Measurements from ENCODE around the gene IGLON5.

IGLON5 gene

GRCh38 chr19:51311351-51312257 is at the start of gene IGLON5:
IGLON5 (plus strand) TSS chr19:51311644; CDS start chr19:51311848, 204 bp downstream.
- no peak within 1 kb of the TSS for H3K4me3 ChIP-seq (ENCODE audit: low read length)
- no peak for TF ChIP-seq ZNF274 (IDR thresholded peaks at IDR 0.05; ENCODE audit: low read depth, low read length)

- no peak overlapping the region for H3K4me3 ChIP-seq (ENCODE audit: low read length)
- no peak for TF ChIP-seq ZNF274 (IDR thresholded peaks at IDR 0.05; ENCODE audit: low read depth, low read length)
Measured at GRCh38 chr19:51263808-51264207, 47.6 kb upstream of the IGLON5 start.

- no peak for TF ChIP-seq ZNF274 (IDR thresholded peaks at IDR 0.05; ENCODE audit: low read depth, low read length)
- no peak overlapping the region for H3K4me3 ChIP-seq (ENCODE audit: low read length)
Measured at GRCh38 chr19:51271067-51271466, 40.4 kb upstream of the IGLON5 start.

GRCh38 chr19:51272183-51272810 is 39.1 kb upstream of the IGLON5 start:
- no peak overlapping the region for H3K4me3 ChIP-seq (ENCODE audit: low read length)
- TF ChIP-seq ZNF274 (IDR thresholded peaks at IDR 0.05; ENCODE audit: low read depth, low read length): no peak

GRCh38 chr19:51274049-51274770 is 37.2 kb upstream of the IGLON5 start:
- TF ChIP-seq ZNF274 (IDR thresholded peaks at IDR 0.05; ENCODE audit: low read depth, low read length): no peak
- H3K4me3 ChIP-seq (ENCODE audit: low read length): no peak overlapping the region

- TF ChIP-seq ZNF274 (IDR thresholded peaks at IDR 0.05; ENCODE audit: low read depth, low read length): no peak
- H3K4me3 ChIP-seq (ENCODE audit: low read length): no peak overlapping the region
Measured at GRCh38 chr19:51277112-51277511, 34.3 kb upstream of the IGLON5 start.

GRCh38 chr19:51282335-51282734 is 29.1 kb upstream of the IGLON5 start:
- TF ChIP-seq ZNF274 (IDR thresholded peaks at IDR 0.05; ENCODE audit: low read depth, low read length): no peak
- H3K4me3 ChIP-seq (ENCODE audit: low read length): no peak overlapping the region

- no peak overlapping the region for H3K4me3 ChIP-seq (ENCODE audit: low read length)
- no peak for TF ChIP-seq ZNF274 (IDR thresholded peaks at IDR 0.05; ENCODE audit: low read depth, low read length)
Measured at GRCh38 chr19:51285682-51286081, 25.8 kb upstream of the IGLON5 start.

- H3K4me3 ChIP-seq (ENCODE audit: low read length): no peak overlapping the region
- no peak for TF ChIP-seq ZNF274 (IDR thresholded peaks at IDR 0.05; ENCODE audit: low read depth, low read length)
Measured at GRCh38 chr19:51289635-51290034, 21.8 kb upstream of the IGLON5 start.

- no peak overlapping the region for H3K4me3 ChIP-seq (ENCODE audit: low read length)
- TF ChIP-seq ZNF274 (IDR thresholded peaks at IDR 0.05; ENCODE audit: low read depth, low read length): no peak
Measured at GRCh38 chr19:51292971-51293370, 18.5 kb upstream of the IGLON5 start.

GRCh38 chr19:51293571-51294210 is 17.8 kb upstream of the IGLON5 start:
- no peak for TF ChIP-seq ZNF274 (IDR thresholded peaks at IDR 0.05; ENCODE audit: low read depth, low read length)
- H3K4me3 ChIP-seq (ENCODE audit: low read length): no peak overlapping the region

GRCh38 chr19:51294211-51294976 is 17.1 kb upstream of the IGLON5 start:
- no peak for TF ChIP-seq ZNF274 (IDR thresholded peaks at IDR 0.05; ENCODE audit: low read depth, low read length)
- no peak overlapping the region for H3K4me3 ChIP-seq (ENCODE audit: low read length)

- H3K4me3 ChIP-seq (ENCODE audit: low read length): no peak overlapping the region
- TF ChIP-seq ZNF274 (IDR thresholded peaks at IDR 0.05; ENCODE audit: low read depth, low read length): no peak
Measured at GRCh38 chr19:51294977-51295375, 16.5 kb upstream of the IGLON5 start.

All from GM08714 (cell line).